Hepatocyte (in vitro differentiated cells): ENCODE results near the gene PTPRU. TPM values are rescaled to one million over a fixed set of nuclear protein-coding genes. Genes with fewer than 3 reads are reported as not detected.

Experiments
- DNase-seq: peaks from one replicate; pipeline ENCODE4 v3.0.0-alpha.2; 2016; ENCODE audit warnings: low spot score
- H2AFZ ChIP-seq: fragments of 200-600 bp; sonication (generic); 2 replicates; pipeline ENCODE4 v1.6.0; 2016; ENCODE audit warnings: antibody characterized with exemption, mild to moderate bottlenecking
- H3K27ac ChIP-seq: fragments of 200-600 bp; sonication (generic); 2 replicates; pipeline ENCODE4 v1.5.1; 2016; ENCODE audit warnings: mild to moderate bottlenecking
- H3K27me3 ChIP-seq: fragments of 200-600 bp; sonication (generic); 2 replicates; pipeline ENCODE4 v1.6.1; 2016
- H3K36me3 ChIP-seq: fragments of 200-600 bp; sonication (generic); replicated peaks from 2 replicates; pipeline ENCODE4 v1.5.1; 2016; ENCODE audit warnings: low read depth; ENCODE audit not compliant: insufficient read depth
- H3K4me1 ChIP-seq: fragments of 200-600 bp; sonication (generic); 2 replicates; pipeline ENCODE4 v1.5.1; 2016; ENCODE audit warnings: mild to moderate bottlenecking, moderate library complexity; ENCODE audit not compliant: insufficient read depth
- H3K4me2 ChIP-seq: fragments of 200-600 bp; sonication (generic); 2 replicates; pipeline ENCODE4 v1.6.0; 2016
- H3K4me3 ChIP-seq: fragments of 200-600 bp; sonication (generic); 2 replicates; pipeline ENCODE4 v1.5.1; 2016; ENCODE audit warnings: mild to moderate bottlenecking
- H3K79me2 ChIP-seq: fragments of 200-600 bp; sonication (generic); 2 replicates; pipeline ENCODE4 v1.6.0; 2017; ENCODE audit warnings: mild to moderate bottlenecking
- H3K9me2 ChIP-seq: fragments of 200-600 bp; sonication (generic); replicated peaks from 2 replicates; pipeline ENCODE4 v1.6.0; 2017; ENCODE audit warnings: mild to moderate bottlenecking; ENCODE audit not compliant: insufficient read depth
- H3K9me3 ChIP-seq: fragments of 200-600 bp; sonication (generic); 2 replicates; pipeline ENCODE4 v1.5.1; 2016; ENCODE audit warnings: low read depth, mild to moderate bottlenecking
- H4K20me1 ChIP-seq: fragments of 200-600 bp; sonication (generic); 2 replicates; pipeline ENCODE4 v1.6.0; 2016; ENCODE audit warnings: mild to moderate bottlenecking; ENCODE audit not compliant: insufficient read depth, poor library complexity, severe bottlenecking
- EZH2 ChIP-seq: fragments of 200-600 bp; sonication (generic); IDR thresholded peaks from 2 replicates; pipeline ENCODE4 v1.6.1; 2016; ENCODE audit warnings: antibody characterized with exemption, mild to moderate bottlenecking, borderline replicate concordance
- EZH2phosphoT487 ChIP-seq: fragments of 200-600 bp; sonication (generic); IDR thresholded peaks from one replicate; pipeline ENCODE4 v1.6.1; 2018; ENCODE audit warnings: antibody characterized with exemption, mild to moderate bottlenecking, low read depth, moderate library complexity; ENCODE audit not compliant: unreplicated experiment, severe bottlenecking
- WGBS: methylation state at CpG from one replicate; pipeline ENCODE4 v1.1.6; 2016; ENCODE audit warnings: low lambda C conversion rate; ENCODE audit errors: missing lambda C conversion rate; 5-methylcytosine and 5-hydroxymethylcytosine counted together
- polyA plus RNA-seq: library from polyadenylated mRNA; unstranded; fragments of >200 nt; fragmentation: Nextera tagmentation; extraction: Ambion mirVana; gene quantifications from 2 replicates; pipeline ENCODE4 v1.2.1, GENCODE V29; 2016
- total RNA-seq: library from RNA; depleted of rRNA; stranded (reverse); fragments of >200 nt; gene quantifications from 2 replicates; pipeline ENCODE4 v1.2.3, GENCODE V29; 2014
- TF ChIP-seq, protein P1 (sequence below): fragments of 200-600 bp; sonication (generic); IDR thresholded peaks from 2 replicates; pipeline ENCODE4 v1.5.1; 2016; ENCODE audit warnings: antibody characterized with exemption, mild to moderate bottlenecking; ENCODE audit not compliant: poor library complexity

PTPRU gene
- total and polyA plus RNA-seq, 2 experiments from 2014 or later = 34.3 to 38.7 TPM

DNA sequence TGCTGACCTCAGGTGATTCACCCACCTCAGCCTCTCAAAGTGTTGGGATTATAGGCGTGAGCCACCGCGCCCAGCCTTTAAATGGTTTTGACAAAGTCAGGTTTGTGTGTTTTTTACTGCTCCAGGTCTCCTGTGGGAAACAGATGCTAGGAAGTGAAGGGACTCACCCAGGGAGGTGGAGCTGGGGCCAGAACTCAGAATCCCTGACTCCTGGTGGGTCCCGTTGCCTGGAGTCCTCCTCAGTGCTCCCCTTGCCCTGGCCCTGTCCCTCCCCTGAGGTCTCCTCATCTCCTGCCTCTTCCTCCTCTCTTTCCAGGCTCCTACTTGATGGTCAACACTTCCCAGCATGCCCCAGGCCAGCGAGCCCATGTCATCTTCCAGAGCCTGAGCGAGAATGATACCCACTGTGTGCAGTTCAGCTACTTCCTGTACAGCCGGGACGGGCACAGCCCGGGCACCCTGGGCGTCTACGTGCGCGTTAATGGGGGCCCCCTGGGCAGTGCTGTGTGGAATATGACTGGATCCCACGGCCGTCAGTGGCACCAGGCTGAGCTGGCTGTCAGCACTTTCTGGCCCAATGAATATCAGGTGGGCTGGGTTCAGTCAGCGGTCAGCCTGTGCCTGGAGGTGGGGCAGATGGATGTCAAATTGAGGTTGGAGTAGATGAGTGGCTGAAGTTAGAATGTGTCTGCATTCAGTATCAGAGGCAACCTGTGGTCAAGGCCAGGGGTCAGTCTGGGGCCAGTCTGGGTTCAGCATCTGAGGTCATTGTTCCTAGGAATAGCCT lies 22.1 kb downstream of the PTPRU start:
- Histone ChIP-seq H3K79me2 (peaks cover 2% of the 10 kb centered on the region), H3K36me3 (no peaks in the 10 kb centered on the region), H3K27me3 (no peaks in the 10 kb centered on the region), H3K9me3 (no peaks in the 10 kb centered on the region), H3K4me2 (no peak overlapping the region), H3K9me2 (no peaks in the 10 kb centered on the region), H4K20me1 (no peaks in the 10 kb centered on the region), H3K4me1 (peaks cover 19% of the 10 kb centered on the region), H3K27ac (no peak overlapping the region), H3K4me3 (no peak overlapping the region), H2AFZ (no peak overlapping the region)
- 94% methylated on average over 16 of the region's 16 CpGs for WGBS
- DNase-seq = no peak
- TF ChIP-seq, protein P1, sequence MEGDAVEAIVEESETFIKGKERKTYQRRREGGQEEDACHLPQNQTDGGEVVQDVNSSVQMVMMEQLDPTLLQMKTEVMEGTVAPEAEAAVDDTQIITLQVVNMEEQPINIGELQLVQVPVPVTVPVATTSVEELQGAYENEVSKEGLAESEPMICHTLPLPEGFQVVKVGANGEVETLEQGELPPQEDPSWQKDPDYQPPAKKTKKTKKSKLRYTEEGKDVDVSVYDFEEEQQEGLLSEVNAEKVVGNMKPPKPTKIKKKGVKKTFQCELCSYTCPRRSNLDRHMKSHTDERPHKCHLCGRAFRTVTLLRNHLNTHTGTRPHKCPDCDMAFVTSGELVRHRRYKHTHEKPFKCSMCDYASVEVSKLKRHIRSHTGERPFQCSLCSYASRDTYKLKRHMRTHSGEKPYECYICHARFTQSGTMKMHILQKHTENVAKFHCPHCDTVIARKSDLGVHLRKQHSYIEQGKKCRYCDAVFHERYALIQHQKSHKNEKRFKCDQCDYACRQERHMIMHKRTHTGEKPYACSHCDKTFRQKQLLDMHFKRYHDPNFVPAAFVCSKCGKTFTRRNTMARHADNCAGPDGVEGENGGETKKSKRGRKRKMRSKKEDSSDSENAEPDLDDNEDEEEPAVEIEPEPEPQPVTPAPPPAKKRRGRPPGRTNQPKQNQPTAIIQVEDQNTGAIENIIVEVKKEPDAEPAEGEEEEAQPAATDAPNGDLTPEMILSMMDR = no peak
- TF ChIP-seq EZH2 (no peak), EZH2phosphoT487 (no peak)

DNA sequence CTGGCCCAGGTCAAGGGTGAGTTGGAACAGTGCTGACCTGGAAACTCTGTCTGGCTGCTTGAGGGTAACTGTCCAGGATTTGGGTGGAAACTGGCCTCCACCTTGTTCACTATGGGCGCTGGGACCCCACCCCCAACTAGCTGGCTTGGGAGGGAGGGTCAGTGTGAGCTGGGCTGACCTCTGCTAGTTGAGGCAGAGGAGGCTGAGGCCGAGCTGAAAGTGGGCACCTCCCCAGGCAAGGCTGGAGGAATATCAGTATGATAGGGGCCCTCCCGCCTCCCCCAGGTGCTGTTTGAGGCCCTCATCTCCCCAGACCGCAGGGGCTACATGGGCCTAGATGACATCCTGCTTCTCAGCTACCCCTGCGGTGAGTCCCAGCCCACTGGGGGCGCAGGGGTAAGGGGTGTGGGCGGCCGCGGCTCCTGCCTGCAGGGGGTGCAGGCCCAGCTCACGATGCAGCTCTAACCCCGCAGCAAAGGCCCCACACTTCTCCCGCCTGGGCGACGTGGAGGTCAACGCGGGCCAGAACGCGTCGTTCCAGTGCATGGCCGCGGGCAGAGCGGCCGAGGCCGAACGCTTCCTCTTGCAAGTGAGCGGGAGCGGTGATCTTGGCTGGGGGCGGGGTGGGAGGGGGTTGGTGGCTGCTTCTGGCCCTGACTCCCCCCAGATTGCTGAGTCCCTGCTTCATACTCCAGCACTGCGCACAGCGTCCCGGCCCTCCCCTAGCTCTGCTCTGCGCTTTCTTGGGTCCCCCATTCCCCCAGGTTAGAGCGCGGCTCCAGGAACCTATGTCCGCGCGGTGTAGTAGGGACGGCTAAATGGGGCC lies 22.9 kb downstream of the PTPRU start:
- no peak for DNase-seq
- TF ChIP-seq, protein P1 = no peak
- TF ChIP-seq EZH2phosphoT487 = no peak
- TF ChIP-seq EZH2 = no peak
- Histone ChIP-seq H3K4me2 (peak overlapping the region; percentile 98), H3K9me3 (no peaks in the 10 kb centered on the region), H3K27ac (no peak overlapping the region), H3K4me3 (peak overlapping the region; percentile 35), H3K27me3 (no peaks in the 10 kb centered on the region), H3K36me3 (no peaks in the 10 kb centered on the region), H3K79me2 (peaks cover 2% of the 10 kb centered on the region), H3K9me2 (no peaks in the 10 kb centered on the region), H4K20me1 (no peaks in the 10 kb centered on the region), H2AFZ (peak overlapping the region; percentile 33), H3K4me1 (peaks cover 19% of the 10 kb centered on the region)
- 22% methylated on average over 34 of the region's 38 CpGs for WGBS

DNA sequence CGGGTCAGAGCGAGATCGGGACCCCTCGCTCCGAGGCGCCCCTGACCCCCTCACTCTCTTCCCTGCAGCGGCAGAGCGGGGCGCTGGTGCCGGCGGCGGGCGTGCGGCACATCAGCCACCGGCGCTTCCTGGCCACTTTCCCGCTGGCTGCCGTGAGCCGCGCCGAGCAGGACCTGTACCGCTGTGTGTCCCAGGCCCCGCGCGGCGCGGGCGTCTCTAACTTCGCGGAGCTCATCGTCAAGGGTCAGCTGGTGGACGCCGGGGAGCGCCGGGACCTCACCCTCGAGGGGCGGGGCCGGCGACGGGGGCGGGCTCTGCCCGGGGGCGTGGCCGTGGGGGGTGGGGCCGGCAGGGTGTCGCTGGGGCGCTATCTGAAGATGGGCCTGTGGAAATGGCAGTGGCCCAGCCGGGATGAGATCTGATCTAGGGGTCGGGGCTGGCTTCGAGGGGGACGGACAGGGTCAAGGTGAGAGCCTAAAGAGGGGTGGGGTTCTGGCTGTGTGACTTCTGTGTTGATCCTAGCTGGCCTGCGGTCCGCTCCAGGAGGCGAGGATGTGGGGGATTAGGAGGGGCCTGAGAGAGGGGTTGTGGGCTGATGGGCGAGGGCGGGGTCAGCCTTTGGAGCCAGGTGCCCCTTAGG lies 23.6 kb downstream of the PTPRU start:
- TF ChIP-seq EZH2 (no peak), EZH2phosphoT487 (no peak)
- TF ChIP-seq, protein P1 = no peak
- peak overlapping the region; percentile 98 for H3K4me2 ChIP-seq
- peak overlapping the region; percentile 35 for H3K4me3 ChIP-seq
- no peaks in the 10 kb centered on the region for H3K27me3 ChIP-seq
- H3K9me2 ChIP-seq = no peaks in the 10 kb centered on the region
- no peak overlapping the region for H3K27ac ChIP-seq
- no peaks in the 10 kb centered on the region for H3K36me3 ChIP-seq
- H3K9me3 ChIP-seq = no peaks in the 10 kb centered on the region
- peak overlapping the region; percentile 33 for H2AFZ ChIP-seq
- H4K20me1 ChIP-seq = no peaks in the 10 kb centered on the region
- DNase-seq = peak; percentile 81
- WGBS = 4% methylated on average over 48 of the region's 56 CpGs
- H3K79me2 ChIP-seq = no peaks in the 10 kb centered on the region
- H3K4me1 ChIP-seq = peaks cover 19% of the 10 kb centered on the region
